Choroid plexus epithelial cell (primary cell): Measurements from ENCODE around the gene CC2D1A.
"Not testable (repeated sequence)": the region's sequence is repeated elsewhere in the genome, so short reads cannot be mapped to it uniquely, and the experiment has no call there.

ENCODE experiments used
- DNase-seq: peaks from one replicate; pipeline ENCODE4 v3.0.0-alpha.2; 2010; ENCODE audit warnings: low read depth
- H3K4me3 ChIP-seq: 2 replicates; pipeline ENCODE4 v1.5.1; 2011; ENCODE audit warnings: low read depth, mild to moderate bottlenecking, control low read depth, low read length, moderate library complexity
- TF ChIP-seq, protein P1 (sequence below): conservative IDR thresholded peaks from 2 replicates; pipeline ENCODE4 v1.5.1; 2011; ENCODE audit warnings: low read depth, mild to moderate bottlenecking, control low read depth, inconsistent platforms, low read length, moderate library complexity

Gene CC2D1A

DNA sequence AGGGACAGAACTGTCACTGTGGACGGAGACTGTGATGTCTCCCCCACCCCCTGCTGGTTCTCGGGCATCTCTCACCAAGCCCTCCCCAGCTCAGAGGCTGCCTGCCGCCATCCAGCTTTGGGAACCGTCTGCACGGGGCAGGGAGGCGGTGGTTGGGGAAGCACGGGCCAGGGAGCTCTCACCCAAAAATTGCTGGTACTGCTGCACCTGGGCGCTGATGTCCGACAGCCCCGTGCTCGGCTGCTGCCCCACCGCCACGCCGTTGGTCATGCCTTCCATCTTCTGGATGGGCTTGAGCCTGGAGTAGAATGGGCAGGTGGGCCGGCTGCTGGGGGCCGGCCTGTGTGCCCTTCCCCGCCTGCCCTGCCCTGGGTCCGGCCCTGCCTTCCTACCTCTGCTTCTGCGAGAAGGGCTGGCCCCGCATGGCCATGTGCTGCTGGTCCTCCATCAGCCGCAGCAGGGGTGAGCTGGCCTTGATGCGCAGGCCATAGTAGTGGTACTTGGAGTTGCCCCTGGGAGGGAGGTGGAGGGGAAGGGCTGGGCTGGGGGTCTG lies 62.5 kb downstream of the CC2D1A start:
- DNase-seq, result no peak
- no peak overlapping the region for H3K4me3 ChIP-seq
- TF ChIP-seq, protein P1, sequence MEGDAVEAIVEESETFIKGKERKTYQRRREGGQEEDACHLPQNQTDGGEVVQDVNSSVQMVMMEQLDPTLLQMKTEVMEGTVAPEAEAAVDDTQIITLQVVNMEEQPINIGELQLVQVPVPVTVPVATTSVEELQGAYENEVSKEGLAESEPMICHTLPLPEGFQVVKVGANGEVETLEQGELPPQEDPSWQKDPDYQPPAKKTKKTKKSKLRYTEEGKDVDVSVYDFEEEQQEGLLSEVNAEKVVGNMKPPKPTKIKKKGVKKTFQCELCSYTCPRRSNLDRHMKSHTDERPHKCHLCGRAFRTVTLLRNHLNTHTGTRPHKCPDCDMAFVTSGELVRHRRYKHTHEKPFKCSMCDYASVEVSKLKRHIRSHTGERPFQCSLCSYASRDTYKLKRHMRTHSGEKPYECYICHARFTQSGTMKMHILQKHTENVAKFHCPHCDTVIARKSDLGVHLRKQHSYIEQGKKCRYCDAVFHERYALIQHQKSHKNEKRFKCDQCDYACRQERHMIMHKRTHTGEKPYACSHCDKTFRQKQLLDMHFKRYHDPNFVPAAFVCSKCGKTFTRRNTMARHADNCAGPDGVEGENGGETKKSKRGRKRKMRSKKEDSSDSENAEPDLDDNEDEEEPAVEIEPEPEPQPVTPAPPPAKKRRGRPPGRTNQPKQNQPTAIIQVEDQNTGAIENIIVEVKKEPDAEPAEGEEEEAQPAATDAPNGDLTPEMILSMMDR, result no peak

DNA sequence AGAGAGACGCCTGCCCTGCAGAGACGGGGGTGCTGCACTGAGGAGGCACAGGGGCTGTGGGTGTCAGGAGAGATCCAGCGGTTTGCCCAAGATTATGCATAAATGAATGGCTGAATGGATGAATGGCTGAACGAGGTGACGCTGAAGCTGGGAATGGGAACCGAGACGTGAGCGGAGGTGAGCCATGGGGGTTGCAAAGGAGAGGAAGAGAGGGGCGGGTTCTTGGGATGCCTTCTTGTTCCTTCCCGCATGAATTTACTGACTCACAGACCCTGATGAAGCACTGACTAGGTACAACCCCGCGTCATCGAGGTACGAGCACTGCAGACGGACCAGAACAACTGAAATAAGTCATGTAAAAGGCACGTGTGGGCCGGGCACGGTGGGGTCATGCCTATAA lies 63.0 kb downstream of the CC2D1A start:
- DNase-seq, result no peak
- no peak overlapping the region for H3K4me3 ChIP-seq
- TF ChIP-seq, protein P1, result no peak

DNA sequence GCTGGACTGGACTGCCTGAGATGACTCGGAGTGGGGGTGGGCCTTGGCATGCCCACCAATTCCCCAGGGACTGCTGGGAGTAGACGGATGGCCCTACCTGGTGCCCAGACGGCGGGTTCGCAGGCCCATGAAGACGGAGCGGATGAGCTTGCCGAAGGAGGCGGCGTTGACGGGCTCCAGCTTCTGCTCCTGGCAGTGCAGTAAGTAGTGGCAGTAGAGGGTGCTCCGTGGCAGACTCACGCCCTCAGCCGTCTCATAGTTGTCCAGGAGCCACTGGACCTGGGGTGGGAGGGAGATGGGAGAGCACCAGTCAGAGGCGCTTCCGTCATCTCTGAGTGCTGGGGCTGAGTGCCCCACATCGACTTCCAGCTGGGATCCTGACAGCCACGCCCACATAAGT lies 63.9 kb downstream of the CC2D1A start:
- DNase-seq, result no peak
- TF ChIP-seq, protein P1, result no peak
- H3K4me3 ChIP-seq, result no peak overlapping the region

DNA sequence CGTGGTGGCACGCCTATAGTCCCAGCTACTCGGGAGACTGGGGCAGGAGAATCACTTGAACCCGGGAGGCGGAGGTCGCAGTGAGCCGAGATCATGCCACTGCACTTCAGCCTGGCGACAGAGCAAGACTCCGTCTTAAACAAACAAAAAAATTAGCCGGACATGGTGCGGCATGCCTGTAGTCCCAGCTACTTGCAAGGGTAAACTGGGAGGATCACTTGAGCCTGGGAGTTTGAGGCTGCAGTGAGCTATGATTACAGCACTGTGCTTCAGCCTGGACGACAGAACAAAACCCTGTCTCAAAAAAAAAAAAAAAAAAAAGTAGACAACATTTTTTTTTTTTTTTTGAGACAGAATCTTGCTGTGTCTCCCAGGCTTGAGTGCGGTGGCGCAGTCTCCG lies 65.9 kb downstream of the CC2D1A start:
- not testable (repeated sequence) for DNase-seq, H3K4me3 ChIP-seq

- DNase-seq, result no peak
- H3K4me3 ChIP-seq, result no peak overlapping the region
- TF ChIP-seq, protein P1, result no peak
Observed at GRCh38 chr19:13972368-13973155, 66.6 kb downstream of the CC2D1A start.

DNA sequence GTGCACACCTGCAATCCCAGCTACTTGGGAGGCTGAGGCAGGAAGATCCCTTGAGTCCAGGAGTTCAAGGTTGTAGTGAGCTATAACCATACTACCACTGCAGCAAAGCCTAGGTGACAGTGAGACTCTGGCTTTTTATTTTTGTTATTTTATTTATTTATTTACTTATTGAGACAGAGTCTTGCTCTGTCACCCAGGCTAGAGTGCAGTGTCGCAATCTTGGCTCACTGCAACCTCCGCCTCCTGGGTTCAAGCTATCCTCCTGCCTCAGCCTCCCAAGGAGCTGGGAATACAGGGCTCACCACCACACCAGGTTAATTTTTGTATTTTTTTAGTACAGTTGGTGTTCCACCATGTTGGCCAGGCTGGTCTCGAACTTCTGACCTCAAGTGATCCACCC lies 67.5 kb downstream of the CC2D1A start:
- DNase-seq, H3K4me3 ChIP-seq: not testable (repeated sequence)

- peak; percentile 43 for DNase-seq
- H3K4me3 ChIP-seq, result no peak overlapping the region
- TF ChIP-seq, protein P1, result no peak
Observed at GRCh38 chr19:13974073-13974472, 68.1 kb downstream of the CC2D1A start.

DNA sequence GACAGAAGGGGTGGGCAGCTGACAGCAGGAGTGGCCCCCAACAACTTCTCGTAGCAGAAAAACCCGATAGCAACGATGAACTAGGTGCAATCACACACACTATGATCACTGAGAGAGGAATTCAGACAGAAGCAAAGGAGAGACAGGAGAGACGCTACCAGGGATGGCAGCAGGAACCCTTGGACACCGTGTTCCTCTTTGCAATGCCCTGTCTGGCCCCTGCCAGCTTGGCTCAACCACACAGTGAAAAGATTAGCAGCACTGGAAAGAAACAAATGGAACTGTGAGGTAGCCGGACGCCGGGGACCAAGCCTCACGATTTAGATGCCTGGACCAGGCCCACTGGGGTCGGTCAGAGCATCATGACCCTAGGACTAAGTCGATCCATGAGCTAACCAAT lies 69.9 kb downstream of the CC2D1A start:
- TF ChIP-seq, protein P1, result no peak
- H3K4me3 ChIP-seq, result no peak overlapping the region
- DNase-seq, result no peak
